Suppressor macrophage treated with lipopolysaccharide for 1 hour (primary cell): ENCODE measurements around the gene BANP.
"Not testable (repeated sequence)": the region's sequence is repeated elsewhere in the genome, so short reads cannot be mapped to it uniquely, and the experiment has no call there.

Source experiments
- DNase-seq, 3 donors: peaks; one replicate each; pipeline ENCODE4 v3.0.0-alpha.2; 2020 to 2022

Gene BANP

DNA sequence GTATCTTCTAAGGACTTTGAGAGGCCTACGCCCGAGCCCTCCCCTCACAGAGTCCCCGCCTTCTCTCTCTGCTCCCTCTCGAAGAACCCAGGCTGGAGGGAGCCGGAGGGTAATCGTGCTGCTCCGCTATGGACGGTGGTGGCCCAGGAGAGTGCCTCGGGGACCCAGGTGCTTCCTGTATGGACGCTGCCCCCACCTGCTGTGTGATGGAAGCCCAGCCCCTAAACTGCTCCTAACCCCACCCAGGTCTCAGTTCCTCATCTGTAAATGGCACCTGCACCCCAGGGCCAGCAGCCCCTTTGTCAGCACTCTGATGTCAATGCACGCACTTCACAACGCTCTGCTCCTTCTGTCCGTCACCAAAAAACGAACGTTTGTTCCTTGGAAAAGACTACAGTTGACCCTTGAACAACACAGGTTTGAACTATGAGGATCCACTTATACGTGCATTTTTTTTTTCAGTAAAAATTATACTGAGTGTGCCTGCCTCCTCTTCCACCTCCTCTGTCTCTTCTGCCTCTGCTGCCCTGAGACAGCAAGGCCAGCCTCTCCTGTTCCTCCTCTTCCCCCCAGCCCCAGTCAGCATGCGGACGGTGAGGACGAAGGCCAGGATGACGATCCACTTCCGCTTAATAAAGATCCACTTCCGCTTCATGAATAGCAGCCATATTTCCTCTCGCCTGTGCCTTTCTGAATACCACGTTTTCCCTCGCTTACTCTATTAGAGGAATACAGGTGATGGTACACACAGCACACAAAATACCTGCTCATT lies 118.3 kb downstream of the BANP start:
- no peak for DNase-seq

DNA sequence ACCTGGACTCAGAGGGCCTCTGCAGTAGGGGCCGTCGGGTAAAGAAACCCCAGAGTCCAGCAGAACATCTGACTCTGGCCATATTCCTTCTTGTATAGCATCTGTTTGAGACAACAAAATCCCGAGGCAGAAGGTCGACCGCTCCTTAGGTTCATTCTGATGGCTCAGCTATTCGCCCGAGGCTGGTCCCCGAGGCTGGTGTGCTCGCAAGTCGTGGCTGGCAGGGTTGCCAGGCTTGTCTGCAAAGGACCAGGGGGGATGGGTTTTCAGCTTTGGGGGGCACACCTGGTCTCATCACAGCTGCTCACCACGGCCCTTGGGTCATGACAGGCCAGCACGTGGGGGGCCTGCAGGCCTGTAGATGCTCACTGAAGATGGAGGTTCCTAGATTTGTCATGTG lies 119.1 kb downstream of the BANP start:
- DNase-seq, result no peak

DNA sequence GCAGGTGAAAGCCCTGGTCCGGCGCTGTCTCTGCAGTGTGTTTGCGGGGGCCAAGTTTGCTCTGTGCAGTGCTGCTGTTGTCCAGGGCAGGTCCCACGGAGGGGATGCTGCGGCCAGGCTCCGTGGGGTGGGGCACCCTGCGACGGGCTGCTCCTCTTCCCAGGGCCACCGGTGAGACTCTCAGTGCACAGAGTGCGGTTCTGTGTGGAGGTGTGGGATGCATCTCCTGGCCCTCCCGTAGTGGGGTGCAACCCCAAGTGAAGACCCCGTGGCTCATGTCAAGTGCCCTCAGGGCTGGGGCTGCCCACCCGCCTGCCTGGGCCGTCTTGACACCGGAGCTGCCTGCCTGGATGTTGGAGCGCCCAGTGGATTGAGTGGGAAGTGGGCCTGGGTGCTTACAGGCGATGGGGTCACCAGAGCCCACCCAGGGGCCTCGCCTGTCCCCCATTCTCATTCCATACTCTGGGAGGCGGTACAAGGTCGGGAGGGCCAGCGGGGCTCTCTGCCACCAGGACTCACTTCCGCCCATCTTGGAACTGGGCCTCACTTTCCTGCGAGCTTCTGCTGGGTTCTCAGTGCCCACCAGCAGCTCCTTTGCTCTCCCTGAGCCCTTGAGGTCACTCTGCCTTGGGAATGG lies 119.9 kb downstream of the BANP start:
- DNase-seq, result no peak

DNA sequence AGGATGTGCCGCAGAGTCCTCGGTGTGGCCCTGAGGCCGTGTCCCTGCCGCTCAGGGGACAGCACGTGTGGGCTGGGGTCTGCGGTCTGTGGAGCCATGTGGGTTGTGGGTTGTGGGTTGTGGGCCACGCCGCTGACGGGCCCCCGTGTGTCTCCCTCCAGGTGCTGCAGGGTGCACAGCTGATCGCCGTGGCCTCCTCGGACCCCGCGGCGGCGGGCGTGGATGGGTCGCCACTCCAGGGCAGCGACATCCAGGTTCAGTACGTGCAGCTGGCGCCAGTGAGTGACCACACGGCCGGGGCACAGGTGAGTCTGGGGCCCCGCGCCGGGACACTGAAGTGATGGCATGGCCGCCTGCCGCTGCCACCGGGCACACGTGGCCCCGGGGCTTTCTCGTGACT lies 120.7 kb downstream of the BANP start:
- DNase-seq, result no peak

DNA sequence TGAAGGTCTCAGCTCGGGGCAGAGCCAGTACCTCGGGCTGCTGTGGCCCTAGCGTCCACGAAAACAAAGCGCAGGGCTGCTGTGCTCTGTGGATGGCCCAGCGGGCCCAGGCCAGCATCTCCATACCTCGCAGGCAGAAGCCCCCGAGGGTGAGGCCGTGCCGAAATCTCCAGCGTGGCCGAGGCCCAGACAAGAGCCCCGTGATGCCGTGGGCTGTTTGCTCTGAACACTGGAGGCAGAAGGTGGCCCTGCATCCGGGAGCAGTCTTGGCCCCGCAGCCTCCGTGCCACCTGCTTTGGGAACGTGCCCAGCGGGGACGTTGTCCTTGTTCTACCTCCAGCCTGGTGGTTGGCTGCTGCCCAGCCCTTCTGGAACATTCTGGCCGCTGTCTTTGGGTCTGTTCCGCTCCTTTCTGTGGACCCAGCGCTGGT lies 121.4 kb downstream of the BANP start:
- DNase-seq, result no peak

DNA sequence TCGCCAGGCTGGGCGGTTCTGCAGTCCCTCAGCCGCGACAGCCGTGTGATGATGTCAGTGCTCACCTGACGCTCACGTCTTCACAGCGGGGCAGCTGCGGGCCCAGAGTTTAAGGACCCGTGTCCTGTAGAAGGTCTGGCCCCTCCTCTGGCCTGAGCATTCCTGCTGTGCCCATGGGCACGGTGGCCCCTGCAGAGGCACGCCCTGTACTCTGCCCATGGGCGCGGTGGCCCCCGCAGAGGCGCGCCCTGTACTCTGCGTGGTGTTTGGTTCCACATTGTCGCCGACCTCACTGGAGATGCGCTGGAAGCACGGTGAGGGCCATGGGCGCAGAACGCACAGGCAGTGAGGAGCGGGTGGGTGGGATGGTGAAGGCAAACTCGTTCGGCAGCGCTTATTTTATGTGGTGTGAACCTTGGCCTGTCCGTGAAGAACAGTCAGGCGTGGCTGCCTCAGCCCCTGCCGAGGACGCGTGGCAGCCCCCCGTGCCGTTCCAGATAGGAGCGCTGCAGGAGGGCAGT lies 122.0 kb downstream of the BANP start:
- no peak for DNase-seq

DNA sequence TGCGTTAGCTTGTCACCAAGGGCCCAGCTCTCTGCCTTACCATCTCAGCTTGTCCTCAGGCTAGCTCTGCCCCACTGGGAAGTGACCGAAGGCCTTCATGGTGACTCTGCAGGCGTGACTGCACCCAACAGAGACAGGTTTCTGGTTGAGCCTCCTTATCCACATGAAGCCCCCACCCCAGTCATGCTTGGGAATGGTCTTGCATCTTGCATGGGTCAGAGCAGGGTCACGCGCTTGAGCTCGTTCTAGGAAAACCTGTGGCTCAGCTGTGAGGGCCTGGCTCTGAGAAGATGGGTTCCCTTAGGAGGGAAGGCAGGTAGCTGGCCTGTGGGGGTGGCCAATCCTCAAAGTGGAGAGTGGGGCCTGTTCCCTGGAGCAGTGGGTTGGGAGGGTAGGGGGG lies 122.8 kb downstream of the BANP start:
- no peak for DNase-seq

DNA sequence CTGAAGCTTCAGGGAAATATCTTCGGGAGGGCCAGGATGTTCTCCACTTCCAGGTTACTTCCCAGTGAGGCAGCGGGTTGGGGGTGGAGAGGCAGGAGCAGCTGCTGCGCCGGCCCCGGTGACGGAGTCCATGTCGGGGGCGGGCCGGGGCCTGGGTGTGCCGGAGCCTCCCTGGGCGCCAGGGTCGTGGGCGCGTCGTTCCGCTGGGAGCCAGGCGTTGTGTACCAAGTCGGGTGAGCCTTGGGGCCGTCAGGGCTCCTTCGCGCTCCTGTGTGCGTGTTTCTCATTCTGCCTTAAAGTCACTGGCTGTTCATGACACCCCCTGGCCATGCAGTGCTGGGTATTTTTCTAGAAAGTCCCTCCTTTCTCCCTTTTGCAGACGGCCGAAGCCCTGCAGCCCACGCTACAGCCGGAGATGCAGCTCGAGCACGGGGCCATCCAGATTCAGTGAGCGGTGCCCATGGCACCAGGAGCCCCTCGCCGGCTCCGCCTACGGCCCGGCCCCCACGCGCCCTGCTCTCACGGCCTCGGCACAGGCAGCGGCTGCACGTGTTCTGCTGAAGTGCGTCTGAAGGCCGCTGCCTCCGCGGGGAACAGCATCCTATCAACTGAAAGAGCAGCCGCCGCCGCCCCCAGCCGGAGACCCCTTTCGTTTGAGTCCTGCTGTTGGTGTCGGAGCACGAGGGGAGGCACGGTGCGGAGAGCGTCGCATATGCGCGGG lies 125.1 kb downstream of the BANP start:
- peak; percentile 20 to 27 (median 26) for DNase-seq

DNA sequence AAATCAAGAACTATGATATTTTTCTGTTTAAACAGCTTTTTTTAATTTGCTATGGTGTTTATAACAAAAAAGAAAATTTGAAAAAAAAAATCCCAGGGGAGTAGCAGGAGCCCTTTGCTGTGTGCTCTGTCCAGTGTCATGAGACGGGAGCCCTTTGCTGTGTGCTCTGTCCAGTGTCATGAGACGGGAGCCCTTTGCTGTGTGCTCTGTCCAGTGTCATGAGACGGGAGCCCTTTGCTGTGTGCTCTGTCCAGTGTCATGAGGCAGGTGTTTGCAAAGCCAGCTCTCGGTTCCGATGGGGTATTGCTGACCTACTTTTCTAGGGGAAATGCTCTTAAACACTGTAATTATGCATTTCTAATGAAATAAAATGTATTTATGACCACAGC lies 125.7 kb downstream of the BANP start:
- DNase-seq, result not testable (repeated sequence)

DNA sequence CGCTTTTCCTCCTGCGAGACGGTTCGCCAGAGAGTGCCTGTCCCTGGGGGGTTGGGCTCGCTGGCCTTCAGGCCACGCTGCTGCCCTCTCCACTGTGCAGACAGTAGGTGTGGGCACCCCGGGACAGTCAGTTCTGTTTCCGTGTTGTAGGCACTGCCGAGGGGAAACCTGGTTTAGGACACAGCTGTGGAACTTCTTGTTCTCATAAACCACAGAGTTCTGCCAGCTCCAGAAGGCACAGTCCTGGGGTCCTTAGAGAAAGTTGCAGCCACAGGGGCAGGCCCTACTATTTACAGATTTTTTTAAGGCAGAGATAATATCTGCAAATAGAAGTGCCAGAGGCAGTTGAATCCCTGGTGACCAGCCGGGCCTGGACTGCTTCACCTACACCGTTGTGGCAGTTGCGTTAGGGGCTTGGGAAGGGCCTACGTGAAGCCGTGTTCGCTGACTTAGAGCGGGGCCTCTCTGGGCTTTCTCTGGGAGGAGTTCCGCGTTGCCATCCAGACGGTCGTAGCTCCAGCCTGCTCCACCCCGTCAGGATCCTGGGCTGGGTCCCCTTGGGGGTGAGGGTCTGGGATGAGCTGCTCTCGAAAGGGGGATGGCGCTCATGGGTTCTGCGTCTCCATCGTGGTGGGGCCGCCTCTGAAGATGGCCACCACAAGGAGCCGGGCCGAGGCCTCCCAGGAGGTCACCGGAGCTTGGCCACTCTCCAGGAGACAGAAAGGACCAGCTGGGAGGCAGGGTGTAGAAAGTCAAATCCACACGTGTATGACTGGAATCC lies 126.3 kb downstream of the BANP start:
- no peak for DNase-seq

DNA sequence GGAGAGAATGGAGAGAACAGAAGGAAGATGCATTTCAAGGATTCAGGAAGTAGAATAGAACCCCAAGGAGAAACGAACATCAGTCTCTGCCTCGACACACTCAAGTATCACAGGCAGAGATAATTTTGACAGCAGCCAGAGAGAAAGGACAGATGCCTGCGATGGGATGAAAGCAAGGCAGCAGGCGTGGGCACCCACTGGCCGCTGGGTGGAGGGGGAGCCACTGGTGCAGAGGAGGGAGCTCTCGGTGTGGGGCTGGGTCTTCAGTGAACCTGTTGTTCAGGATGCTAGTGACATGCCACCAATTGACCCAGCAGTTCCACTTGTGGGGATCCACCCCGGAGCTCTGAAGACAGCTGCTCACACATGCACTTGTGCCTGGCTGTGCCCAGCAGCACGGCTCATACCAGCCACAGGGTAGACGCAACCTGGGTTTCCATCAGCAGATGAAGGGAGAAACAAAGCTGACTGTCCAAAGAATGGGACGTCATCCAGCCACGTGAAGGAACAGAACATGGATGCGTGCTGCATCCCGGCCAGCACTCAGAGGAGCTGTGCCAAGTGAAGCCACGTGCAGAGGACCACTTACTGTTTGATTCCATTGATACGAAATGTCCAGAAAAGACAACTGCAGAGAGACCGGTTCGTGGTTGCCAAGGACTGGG lies 127.0 kb downstream of the BANP start:
- DNase-seq, result no peak

DNA sequence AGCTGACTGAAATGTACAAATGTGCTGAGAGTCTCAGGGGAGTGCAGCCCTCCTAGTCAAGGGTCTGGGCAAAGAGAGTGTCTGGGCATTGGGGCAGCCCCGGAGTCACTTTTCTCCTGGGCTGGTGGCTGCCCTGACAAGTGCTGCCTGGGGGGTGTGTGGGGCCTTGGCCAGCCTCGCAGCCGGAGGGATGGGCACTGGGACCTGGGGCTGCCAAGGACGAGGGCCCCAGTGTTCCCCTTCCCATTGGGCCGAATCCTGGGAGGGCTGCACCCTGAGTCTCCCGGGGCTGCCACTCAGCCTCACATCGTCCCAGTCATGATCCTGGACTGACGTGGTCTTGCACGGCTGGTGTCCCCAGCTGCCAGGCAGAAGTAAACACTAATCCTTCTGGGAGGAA lies 132.3 kb downstream of the BANP start:
- no peak for DNase-seq

DNA sequence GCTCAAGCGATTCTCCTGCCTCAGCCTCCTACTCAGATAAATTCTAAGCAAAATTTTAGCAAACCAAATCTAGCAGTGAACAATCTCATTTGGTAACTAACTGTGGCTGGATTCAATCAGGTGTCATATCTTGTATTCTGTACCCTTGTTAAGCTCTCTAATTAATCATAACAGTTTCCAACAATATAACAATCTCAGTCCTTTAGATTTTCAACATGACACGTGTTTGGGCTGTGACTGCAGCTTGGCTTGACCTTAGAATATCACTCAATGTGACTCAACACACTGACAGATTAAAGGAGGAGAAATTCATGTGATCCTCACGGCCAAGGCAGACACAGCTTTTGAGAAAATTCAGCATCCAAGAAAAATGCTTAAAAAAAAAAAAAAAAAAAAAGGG lies 133.6 kb downstream of the BANP start:
- DNase-seq, result peak in 1 of 3 donors; percentile 14

DNA sequence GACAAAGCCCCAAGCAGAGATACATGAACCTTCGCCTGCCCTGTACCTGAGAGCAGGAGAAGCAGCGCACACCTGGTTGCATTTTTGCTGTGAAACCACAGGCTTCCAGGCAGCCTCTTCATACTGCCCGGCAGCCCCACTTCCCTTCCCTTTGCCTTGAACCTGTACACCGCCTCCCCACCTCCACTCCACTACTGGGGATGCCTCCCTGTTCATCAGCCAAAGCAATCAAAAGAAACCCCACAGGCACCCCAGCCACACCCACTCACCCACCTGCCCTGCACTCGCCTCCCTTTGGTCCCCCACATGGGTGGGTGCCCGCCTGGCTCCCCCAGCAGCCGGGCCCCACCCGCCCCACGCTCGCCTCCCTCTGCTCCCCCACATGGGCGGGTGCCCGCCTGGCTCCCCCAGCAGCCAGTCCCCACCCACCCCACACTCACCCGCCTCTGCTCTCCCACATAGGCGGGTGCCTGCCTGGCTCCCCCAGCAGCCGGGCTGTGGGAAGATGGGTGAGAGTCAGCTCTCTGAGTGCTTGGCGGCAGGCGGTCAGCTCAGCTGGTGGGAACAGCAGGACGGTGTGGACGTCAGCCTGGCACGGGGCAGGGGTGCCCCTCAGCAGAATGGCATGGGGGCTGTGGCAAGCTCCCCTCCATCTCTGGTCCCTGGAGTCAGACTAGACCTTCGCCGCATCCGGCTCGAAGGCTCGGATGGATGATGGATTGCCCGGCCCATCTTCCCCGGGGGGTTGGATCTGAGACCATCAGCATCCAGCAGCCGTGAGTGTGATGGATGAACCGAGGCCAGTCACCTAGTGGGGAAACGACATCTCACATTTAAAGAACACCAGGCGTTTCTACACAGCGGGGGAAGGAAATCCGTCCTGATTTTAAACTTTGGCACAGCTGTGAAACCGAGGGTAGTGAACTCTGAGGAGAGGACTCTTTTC lies 135.6 kb downstream of the BANP start:
- no peak for DNase-seq

DNA sequence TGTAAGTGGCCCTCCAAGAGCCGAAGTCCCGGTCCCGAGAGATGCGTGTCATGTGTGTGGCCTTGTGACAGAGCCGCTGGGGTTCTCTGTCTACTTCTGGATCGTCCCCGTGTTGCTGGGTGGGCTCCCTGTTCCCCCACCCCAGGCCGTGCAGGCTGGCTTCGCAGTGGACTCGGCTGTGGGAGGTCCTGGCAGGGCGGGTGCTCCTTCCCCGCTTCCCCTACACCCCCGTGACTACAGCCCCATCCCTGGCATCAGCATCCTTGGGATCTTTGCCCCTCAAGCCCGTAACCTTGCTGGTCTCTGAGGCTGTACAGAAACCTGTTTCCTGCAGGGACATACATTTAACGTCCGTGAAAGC lies 136.3 kb downstream of the BANP start:
- no peak for DNase-seq

DNA sequence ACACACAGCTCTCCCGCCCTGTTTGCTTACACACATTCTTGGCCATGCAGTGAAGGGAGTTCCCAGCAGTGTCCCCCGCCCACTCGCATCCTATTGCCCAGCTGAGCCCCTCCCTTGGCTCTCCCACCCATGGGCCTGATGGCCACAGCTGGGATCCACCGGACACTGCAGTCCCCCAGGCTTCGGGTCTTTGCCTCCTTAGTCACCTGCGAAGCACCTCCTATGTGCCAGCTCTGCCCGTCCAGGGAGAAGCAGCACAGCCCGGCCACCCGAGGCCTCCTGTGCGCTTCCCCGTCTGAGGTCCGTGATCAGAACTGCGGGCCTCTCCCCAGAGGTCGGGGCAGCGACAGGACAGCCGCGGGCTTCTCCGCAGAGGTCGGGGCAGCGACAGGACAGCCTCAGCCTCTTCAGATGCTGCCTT lies 136.9 kb downstream of the BANP start:
- peak; percentile 46 to 70 (median 48) for DNase-seq

DNA sequence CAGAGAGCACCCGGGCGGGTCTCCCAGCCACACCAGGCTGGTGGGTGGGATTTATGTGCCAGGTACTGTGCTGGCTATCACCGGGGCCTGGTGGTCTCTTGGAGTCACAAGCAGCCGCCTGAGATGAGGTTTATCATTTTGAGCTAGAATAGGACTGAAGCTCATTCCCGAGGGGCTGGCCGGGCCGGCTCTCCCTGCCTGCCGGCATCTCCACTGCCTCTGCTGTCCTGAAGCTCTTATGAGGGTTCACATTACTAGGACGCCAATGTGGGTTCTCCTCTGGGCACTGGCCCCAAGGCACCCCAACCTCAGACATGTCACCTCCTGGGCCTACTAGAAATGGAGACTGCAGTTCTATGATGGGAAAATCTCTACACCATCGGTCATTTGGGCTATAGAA lies 137.4 kb downstream of the BANP start:
- peak in 1 of 3 donors; percentile 10 for DNase-seq

DNA sequence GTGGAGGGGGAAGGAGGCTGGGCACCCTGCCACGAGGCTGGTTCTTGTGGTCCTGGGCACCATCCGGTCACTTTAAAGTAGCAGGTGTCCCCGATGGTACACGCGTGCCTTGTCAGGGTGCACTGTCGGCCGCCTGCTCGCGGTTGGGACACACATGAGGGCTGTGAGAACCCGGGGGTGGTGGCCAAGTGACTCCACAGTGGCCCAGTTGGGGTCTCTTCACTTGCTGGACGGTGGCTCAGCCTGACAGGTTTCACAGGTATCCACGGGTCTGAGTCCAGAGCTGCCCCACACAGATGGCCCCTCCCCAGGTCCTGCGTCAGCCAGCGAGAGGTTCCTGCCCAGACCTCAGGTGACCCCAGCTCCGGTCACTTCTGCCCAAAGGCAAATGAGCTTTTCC lies 137.8 kb downstream of the BANP start:
- DNase-seq, result peak in 1 of 3 donors; percentile 15

DNA sequence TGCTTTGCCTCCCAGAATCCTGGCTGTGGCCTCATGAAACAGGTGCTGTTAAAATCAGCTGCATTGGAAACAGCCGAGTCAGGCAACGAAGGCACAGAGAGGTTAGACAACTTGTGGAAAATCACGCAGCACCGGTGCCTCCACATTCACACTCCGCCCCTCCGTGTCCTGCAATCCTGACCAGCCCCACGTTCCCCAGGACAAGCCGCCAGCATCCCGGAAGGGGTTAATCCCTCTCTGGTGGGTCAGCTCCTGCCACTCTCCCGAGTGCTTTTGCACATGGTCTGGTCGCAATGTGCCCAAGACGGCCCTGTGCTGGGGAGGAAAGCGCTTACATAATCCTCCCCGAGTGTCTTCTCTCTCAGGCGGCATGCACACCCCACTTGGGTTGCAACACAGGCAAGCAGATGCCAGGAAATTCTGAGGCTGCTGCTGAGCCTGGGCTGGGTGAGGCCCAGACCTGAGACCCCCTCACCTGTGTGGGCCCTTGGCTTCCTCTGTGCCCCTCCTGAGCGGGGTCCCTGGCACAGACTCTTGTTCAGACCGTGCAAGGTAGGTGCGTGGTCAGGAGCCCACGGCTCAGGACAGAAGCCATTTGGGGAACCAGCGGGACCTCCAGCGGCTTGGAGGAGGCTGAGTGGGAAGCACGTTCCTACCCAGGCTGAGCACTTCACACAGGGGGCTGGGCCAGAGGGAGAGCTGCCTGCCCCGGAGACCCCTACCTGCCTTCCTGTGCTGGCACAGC lies 138.6 kb downstream of the BANP start:
- peak; percentile 36 to 68 (median 60) for DNase-seq
